ENCODE data around the gene CMTM7. TPM values are rescaled to one million over a fixed set of nuclear protein-coding genes. Genes with fewer than 3 reads are reported as not detected.
"Not testable (repeated sequence)": the region's sequence is repeated elsewhere in the genome, so short reads cannot be mapped to it uniquely, and the experiment has no call there.

CMTM7 gene
- total and polyA plus RNA-seq, 2 of the 13 experiments (the other 11 are each of a cell fraction or from before 2014, with no cell fraction given), result 20.9 to 21.4 TPM

DNA sequence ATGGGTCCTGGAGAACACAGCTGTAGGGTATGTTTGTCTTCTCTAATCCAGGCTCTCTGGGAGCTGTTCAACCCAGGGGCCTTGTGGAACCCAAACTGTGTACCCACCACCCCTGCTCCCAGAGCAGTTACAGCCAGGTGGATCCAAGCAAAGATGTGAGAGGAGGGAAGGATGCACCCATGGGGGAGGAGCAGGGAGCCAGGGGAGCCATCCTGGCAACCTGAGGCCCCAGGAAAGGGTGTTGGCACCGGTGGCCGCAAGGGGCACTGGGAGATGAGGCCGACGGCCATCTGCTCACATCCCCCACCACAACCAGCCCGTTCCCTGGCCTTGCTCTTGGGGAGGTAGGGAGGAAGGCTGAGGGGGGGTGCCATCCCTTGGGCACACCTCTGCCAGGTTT lies 67.8 kb downstream of the CMTM7 start (continued):
- TF ChIP-seq, protein P1, sequence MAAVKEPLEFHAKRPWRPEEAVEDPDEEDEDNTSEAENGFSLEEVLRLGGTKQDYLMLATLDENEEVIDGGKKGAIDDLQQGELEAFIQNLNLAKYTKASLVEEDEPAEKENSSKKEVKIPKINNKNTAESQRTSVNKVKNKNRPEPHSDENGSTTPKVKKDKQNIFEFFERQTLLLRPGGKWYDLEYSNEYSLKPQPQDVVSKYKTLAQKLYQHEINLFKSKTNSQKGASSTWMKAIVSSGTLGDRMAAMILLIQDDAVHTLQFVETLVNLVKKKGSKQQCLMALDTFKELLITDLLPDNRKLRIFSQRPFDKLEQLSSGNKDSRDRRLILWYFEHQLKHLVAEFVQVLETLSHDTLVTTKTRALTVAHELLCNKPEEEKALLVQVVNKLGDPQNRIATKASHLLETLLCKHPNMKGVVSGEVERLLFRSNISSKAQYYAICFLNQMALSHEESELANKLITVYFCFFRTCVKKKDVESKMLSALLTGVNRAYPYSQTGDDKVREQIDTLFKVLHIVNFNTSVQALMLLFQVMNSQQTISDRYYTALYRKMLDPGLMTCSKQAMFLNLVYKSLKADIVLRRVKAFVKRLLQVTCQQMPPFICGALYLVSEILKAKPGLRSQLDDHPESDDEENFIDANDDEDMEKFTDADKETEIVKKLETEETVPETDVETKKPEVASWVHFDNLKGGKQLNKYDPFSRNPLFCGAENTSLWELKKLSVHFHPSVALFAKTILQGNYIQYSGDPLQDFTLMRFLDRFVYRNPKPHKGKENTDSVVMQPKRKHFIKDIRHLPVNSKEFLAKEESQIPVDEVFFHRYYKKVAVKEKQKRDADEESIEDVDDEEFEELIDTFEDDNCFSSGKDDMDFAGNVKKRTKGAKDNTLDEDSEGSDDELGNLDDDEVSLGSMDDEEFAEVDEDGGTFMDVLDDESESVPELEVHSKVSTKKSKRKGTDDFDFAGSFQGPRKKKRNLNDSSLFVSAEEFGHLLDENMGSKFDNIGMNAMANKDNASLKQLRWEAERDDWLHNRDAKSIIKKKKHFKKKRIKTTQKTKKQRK (IDR thresholded peaks at IDR 0.05; ENCODE audit: low read length), result no peak
- TF ChIP-seq FOXP1 (IDR thresholded peaks at IDR 0.05) (no peak), FOXP1 (CRISPR knock-in tag; IDR thresholded peaks at IDR 0.05) (no peak)
- TF ChIP-seq, protein P2, sequence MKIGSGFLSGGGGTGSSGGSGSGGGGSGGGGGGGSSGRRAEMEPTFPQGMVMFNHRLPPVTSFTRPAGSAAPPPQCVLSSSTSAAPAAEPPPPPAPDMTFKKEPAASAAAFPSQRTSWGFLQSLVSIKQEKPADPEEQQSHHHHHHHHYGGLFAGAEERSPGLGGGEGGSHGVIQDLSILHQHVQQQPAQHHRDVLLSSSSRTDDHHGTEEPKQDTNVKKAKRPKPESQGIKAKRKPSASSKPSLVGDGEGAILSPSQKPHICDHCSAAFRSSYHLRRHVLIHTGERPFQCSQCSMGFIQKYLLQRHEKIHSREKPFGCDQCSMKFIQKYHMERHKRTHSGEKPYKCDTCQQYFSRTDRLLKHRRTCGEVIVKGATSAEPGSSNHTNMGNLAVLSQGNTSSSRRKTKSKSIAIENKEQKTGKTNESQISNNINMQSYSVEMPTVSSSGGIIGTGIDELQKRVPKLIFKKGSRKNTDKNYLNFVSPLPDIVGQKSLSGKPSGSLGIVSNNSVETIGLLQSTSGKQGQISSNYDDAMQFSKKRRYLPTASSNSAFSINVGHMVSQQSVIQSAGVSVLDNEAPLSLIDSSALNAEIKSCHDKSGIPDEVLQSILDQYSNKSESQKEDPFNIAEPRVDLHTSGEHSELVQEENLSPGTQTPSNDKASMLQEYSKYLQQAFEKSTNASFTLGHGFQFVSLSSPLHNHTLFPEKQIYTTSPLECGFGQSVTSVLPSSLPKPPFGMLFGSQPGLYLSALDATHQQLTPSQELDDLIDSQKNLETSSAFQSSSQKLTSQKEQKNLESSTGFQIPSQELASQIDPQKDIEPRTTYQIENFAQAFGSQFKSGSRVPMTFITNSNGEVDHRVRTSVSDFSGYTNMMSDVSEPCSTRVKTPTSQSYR (CRISPR knock-in tag; IDR thresholded peaks at IDR 0.05; ENCODE audit: borderline replicate concordance), result no peak

DNA sequence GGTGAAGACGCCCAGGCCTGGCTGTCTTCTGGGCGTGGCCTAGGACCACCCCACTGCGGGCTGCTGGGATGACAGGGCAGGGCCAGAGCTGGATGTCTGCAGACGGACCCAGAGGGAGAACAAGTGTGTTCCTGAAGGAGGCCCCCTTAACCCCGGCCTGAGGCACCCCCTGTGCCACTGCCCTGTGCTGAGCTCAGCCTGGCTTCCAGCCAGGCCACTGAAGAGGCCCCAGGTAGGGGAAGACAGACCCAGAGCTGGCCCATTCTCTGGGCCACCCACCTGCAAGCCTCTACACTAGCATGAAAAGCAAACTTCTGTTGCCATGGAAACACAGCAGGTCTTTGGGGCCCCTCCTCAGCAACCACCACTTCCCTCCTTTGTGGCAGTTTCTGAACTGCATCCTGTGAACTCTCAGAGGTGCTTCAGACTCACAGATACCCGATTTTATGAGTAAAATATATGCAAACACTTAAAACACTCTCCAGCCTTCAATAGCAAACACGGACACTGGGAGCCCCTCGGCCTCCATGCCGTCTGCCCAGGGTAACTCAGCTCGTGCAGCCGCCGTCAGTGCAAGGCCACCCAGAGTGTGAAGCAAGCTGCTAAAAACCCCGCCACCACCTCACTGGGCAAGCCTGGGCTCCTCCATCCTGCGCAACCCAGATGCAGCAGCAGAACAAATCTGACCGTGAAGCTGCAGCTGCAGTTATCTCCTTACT lies 68.5 kb downstream of the CMTM7 start:
- Histone ChIP-seq H3K36me3 (replicated peaks in 1 of 2; ENCODE audit: control insufficient read depth in 1 of 2, insufficient read depth in 2 of 2, low read length in 2 of 2) (peaks cover 2 to 12% of the 10 kb centered on the region in 2 experiments; a peak in 3 of 5 replicates), H3K27ac (ENCODE audit: extremely low read length, insufficient read depth, low read length) (no peak overlapping the region), H3K27me3 (ENCODE audit: control insufficient read depth in 1 of 2, insufficient read depth in 2 of 2, low read length in 2 of 2) (no peaks in the 10 kb centered on the region), H2AFZ (ENCODE audit: low read length) (no peak overlapping the region), H3K4me1 (ENCODE audit: insufficient read depth, low read length) (peaks cover 6% of the 10 kb centered on the region; the same call in 1 of the 2 replicates), H3K79me2 (ENCODE audit: insufficient read depth, low read length) (no peaks in the 10 kb centered on the region), H4K20me1 (ENCODE audit: insufficient read depth, low read length) (no peaks in the 10 kb centered on the region), H3K4me3 (replicated peaks in 1 of 3; ENCODE audit: insufficient read depth in 1 of 3, low read depth in 2 of 3, low read length in 3 of 3) (no peak overlapping the region), H3K4me2 (ENCODE audit: low read depth, low read length) (no peak overlapping the region), H3K9ac (ENCODE audit: insufficient read depth, low read depth, low read length) (no peak overlapping the region), H3K9me3 (ENCODE audit: low read length) (no peaks in the 10 kb centered on the region)
- CTCF ChIA-PET (ENCODE audit: low intra/inter-chr PET ratio, low total read pairs), result no interaction called here
- intact Hi-C loops (cut with micrococcal nuclease; ENCODE audit: unreplicated experiment), result no loop called here
- FAIRE-seq (no peak), DNase-seq (ENCODE audit: low spot score) (no peak), ATAC-seq (peak; percentile 52)
- POLR2A ChIA-PET, result no interaction called here
- WGBS (ENCODE audit: low lambda C conversion rate), result 92% methylated on average over 14 of the region's 15 CpGs
- BruUV-seq (replicated peaks), result no TSS peak
- TF ChIP-seq RFX1 (IDR thresholded peaks at IDR 0.05), result peak; percentile 28; the same call in 1 of the 2 replicates
- no peak for TF ChIP-seq ZNF746 (CRISPR knock-in tag; IDR thresholded peaks at IDR 0.05)
- in situ Hi-C loops (cut with HindIII; ENCODE audit: extremely low pct_ligation_motif_present, low pct_unique_long_range_greater_than_20kb), result no loop called here

DNA sequence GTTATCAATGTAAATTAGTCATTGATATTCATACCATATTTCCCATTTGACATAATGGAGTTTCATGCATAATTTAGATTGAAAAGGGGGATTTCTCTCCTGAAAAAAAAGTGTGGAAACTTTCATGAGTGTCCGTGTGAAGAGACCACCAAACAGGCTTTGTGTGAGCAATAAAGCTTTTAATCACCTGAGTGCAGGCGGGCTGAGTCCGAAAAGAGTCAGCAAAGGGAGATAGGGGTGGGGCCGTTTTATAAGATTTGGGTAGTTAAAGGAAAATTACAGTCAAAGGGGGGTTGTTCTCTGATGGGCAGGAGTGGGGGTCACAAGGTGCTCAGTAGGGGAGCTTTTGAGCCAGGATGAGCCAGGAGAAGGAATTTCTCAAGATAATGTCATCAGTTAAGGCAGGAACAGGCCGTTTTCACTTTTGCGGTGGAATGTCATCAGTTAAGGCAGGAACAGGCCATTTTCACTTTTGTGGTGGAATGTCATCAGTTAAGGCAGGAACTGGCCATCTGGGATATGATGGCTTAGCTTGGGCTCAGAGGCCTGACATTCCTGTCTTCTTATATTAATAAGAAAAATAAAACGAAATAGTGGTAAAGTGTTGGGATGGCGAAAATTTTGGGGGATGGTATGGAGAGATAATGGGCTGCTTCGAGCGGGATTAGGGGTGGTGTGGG lies 69.3 kb downstream of the CMTM7 start:
- H3K9me3 ChIP-seq (ENCODE audit: low read length); BruUV-seq (replicated peaks); H3K4me1 ChIP-seq (ENCODE audit: insufficient read depth, low read length); H3K36me3 ChIP-seq (replicated peaks in 1 of 2; ENCODE audit: control insufficient read depth in 1 of 2, insufficient read depth in 2 of 2, low read length in 2 of 2); H3K27me3 ChIP-seq (ENCODE audit: control insufficient read depth in 1 of 2, insufficient read depth in 2 of 2, low read length in 2 of 2); H3K4me2 ChIP-seq (ENCODE audit: low read depth, low read length); DNase-seq (ENCODE audit: low spot score); H3K4me3 ChIP-seq (replicated peaks in 1 of 3; ENCODE audit: insufficient read depth in 1 of 3, low read depth in 2 of 3, low read length in 3 of 3); POLR2A ChIA-PET; in situ Hi-C loops (cut with HindIII; ENCODE audit: extremely low pct_ligation_motif_present, low pct_unique_long_range_greater_than_20kb); H3K27ac ChIP-seq (ENCODE audit: extremely low read length, insufficient read depth, low read length); intact Hi-C loops (cut with micrococcal nuclease; ENCODE audit: unreplicated experiment); FAIRE-seq; ATAC-seq; H4K20me1 ChIP-seq (ENCODE audit: insufficient read depth, low read length); H3K9ac ChIP-seq (ENCODE audit: insufficient read depth, low read depth, low read length); CTCF ChIA-PET (ENCODE audit: low intra/inter-chr PET ratio, low total read pairs); H3K79me2 ChIP-seq (ENCODE audit: insufficient read depth, low read length); H2AFZ ChIP-seq (ENCODE audit: low read length): not testable (repeated sequence)
- WGBS (ENCODE audit: low lambda C conversion rate), result 95% methylated on average over 10 of the region's 10 CpGs
